ENCODE measurements around the gene JAKMIP3. TPM values are rescaled to one million over a fixed set of nuclear protein-coding genes. Genes with fewer than 3 reads are reported as not detected.

The JAKMIP3 gene
- total and polyA plus RNA-seq, 10 of the 15 experiments (the other 5 are each of a cell fraction or from before 2014, with no cell fraction given), result 0.01 TPM; not detected in 7

GRCh38 chr10:132097609-132098377 lies 32.0 kb downstream of the JAKMIP3 start:
- Histone ChIP-seq H3K4me3 (no peak overlapping the region), H4K20me1 (ENCODE audit: control insufficient read depth, insufficient read depth) (no peaks in the 10 kb centered on the region), H3K79me2 (ENCODE audit: control insufficient read depth, insufficient read depth, low read length) (no peaks in the 10 kb centered on the region), H3K4me1 (ENCODE audit: control insufficient read depth, insufficient read depth, low read length) (no peaks in the 10 kb centered on the region), H2AFZ (ENCODE audit: control insufficient read depth, low read depth, low read length) (no peak overlapping the region), H3K9ac (ENCODE audit: control insufficient read depth, insufficient read depth, low read length) (no peak overlapping the region), H3K9me3 (replicated peaks; ENCODE audit: control insufficient read depth, insufficient read depth, low read length) (no peaks in the 10 kb centered on the region), H3K27me3 (replicated peaks in 1 of 2; ENCODE audit: control insufficient read depth in 2 of 2, insufficient read depth in 2 of 2, low read length in 1 of 2) (no peaks in the 10 kb centered on the region), H3K27ac (ENCODE audit: control insufficient read depth, insufficient read depth) (no peak overlapping the region), H3K4me2 (ENCODE audit: control insufficient read depth, insufficient read depth) (no peak overlapping the region), H3K36me3 (ENCODE audit: control insufficient read depth in 2 of 2, insufficient read depth in 2 of 2, low read length in 1 of 2) (no peaks in the 10 kb centered on the region)
- FAIRE-seq (no peak), ATAC-seq (no peak), DNase-seq (ENCODE audit: low read depth, low spot score) (no peak)
- SMC1A ChIA-PET (ENCODE audit: uncharacterized antibody, unreplicated experiment), result no interaction called here
- no peak for TF ChIP-seq ZNF592 (IDR thresholded peaks at IDR 0.05)
- BruUV-seq (replicated peaks), result no TSS peak
- POLR2A ChIA-PET, result no interaction called here
- RAD21 ChIA-PET (ENCODE audit: unreplicated experiment), result no interaction called here
- WGBS (ENCODE audit: insufficient coverage, insufficient replicate concordance, low lambda C conversion rate, missing lambda C conversion rate), result 68% methylated on average over 5 of the region's 5 CpGs
- intact Hi-C loops (cut with micrococcal nuclease; ENCODE audit: unreplicated experiment), result no loop called here
- in situ Hi-C loops (cut with MboI), result no loop called here
- CTCF ChIA-PET, result no interaction called here

Data from GM12878 (cell line).